ENCODE results near the gene C10orf71.

C10orf71 gene

GRCh38 chr10:49321021-49321420 lies 22.1 kb downstream of the C10orf71 start:
- no peak for DNase-seq

GRCh38 chr10:49322371-49323170 lies 23.6 kb downstream of the C10orf71 start:
- no peak for DNase-seq

- DNase-seq: no peak
Observed at GRCh38 chr10:49323171-49323895, 24.4 kb downstream of the C10orf71 start.

GRCh38 chr10:49323896-49324270 lies 24.9 kb downstream of the C10orf71 start:
- DNase-seq: no peak

GRCh38 chr10:49324711-49325110 lies 25.7 kb downstream of the C10orf71 start:
- DNase-seq: no peak

GRCh38 chr10:49325131-49325915 lies 26.4 kb downstream of the C10orf71 start:
- DNase-seq: no peak

GRCh38 chr10:49325916-49326783 lies 27.2 kb downstream of the C10orf71 start:
- DNase-seq: no peak

GRCh38 chr10:49327036-49327813 lies 28.3 kb downstream of the C10orf71 start:
- no peak for DNase-seq

- DNase-seq: no peak
Observed at GRCh38 chr10:49328401-49329145, 29.6 kb downstream of the C10orf71 start.

- no peak for DNase-seq
Observed at GRCh38 chr10:49329146-49329505, 30.2 kb downstream of the C10orf71 start.

GRCh38 chr10:49330127-49330665 lies 31.2 kb downstream of the C10orf71 start:
- no peak for DNase-seq

GRCh38 chr10:49331431-49331830 lies 32.5 kb downstream of the C10orf71 start:
- no peak for DNase-seq

GRCh38 chr10:49332333-49332732 lies 33.4 kb downstream of the C10orf71 start:
- DNase-seq: no peak

- no peak for DNase-seq
Observed at GRCh38 chr10:49332768-49333167, 33.8 kb downstream of the C10orf71 start.

- DNase-seq: no peak
Observed at GRCh38 chr10:49333192-49333591, 34.2 kb downstream of the C10orf71 start.

GRCh38 chr10:49334964-49335363 lies 36.0 kb downstream of the C10orf71 start:
- DNase-seq: no peak

- DNase-seq: peak; percentile 20
Observed at GRCh38 chr10:49335364-49335972, 36.5 kb downstream of the C10orf71 start.

- no peak for DNase-seq
Observed at GRCh38 chr10:49338604-49339003, 39.6 kb downstream of the C10orf71 start.

GRCh38 chr10:49344840-49345239 lies 45.9 kb downstream of the C10orf71 start:
- DNase-seq: no peak

GRCh38 chr10:49347342-49347741 lies 48.4 kb downstream of the C10orf71 start:
- DNase-seq: no peak

All from activated CD4-positive, alpha-beta T cell treated with anti-CD3 and anti-CD28 coated beads, Interleukin-2, Interleukin-6, amounts not matched to agents 100 ng/mL and 50 ng/mL, durations not matched to agents 16 hours and 8 hours (primary cell).